Activated CD4-positive, CD25-positive, alpha-beta regulatory T cell treated with anti-CD3 and anti-CD28 coated beads, Interleukin-2, amount 50 U/mL, for 24 hours (primary cell): ENCODE data around the gene C20orf96.
"Not testable (repeated sequence)": the region's sequence is repeated elsewhere in the genome, so short reads cannot be mapped to it uniquely, and the experiment has no call there.

ENCODE experiments used
- ATAC-seq, 2 donors: fragments of 150-1000 bp; cut with Tn5 transposase; one replicate each; pipeline ENCODE4 v1.10.0; 2021; ENCODE audit warnings: mild to moderate bottlenecking in 1 of 2, moderate library complexity in 1 of 2

The C20orf96 gene

GRCh38 chr20:278181-278580 lies 12.4 kb downstream of the C20orf96 start:
- ATAC-seq = no peak

GRCh38 chr20:277496-277781 lies 13.1 kb downstream of the C20orf96 start:
- no peak for ATAC-seq

- no peak for ATAC-seq
Observed at GRCh38 chr20:276620-277495, 13.7 kb downstream of the C20orf96 start.

GRCh38 chr20:275791-276190 lies 14.8 kb downstream of the C20orf96 start:
- no peak for ATAC-seq

- no peak for ATAC-seq
Observed at GRCh38 chr20:273884-274283, 16.7 kb downstream of the C20orf96 start.

GRCh38 chr20:272718-273117 lies 17.8 kb downstream of the C20orf96 start:
- no peak for ATAC-seq

- ATAC-seq = no peak
Observed at GRCh38 chr20:271528-271927, 19.0 kb downstream of the C20orf96 start.

GRCh38 chr20:271069-271468 lies 19.5 kb downstream of the C20orf96 start:
- ATAC-seq = no peak

GRCh38 chr20:270517-270916 lies 20.0 kb downstream of the C20orf96 start:
- no peak for ATAC-seq

GRCh38 chr20:266596-267562 lies 23.7 kb downstream of the C20orf96 start:
- peak; percentile 88 to 93 for ATAC-seq

GRCh38 chr20:263701-264100 lies 26.8 kb downstream of the C20orf96 start:
- ATAC-seq = no peak

- ATAC-seq = no peak
Observed at GRCh38 chr20:259981-260380, 30.6 kb downstream of the C20orf96 start.

- ATAC-seq = no peak
Observed at GRCh38 chr20:258963-259362, 31.6 kb downstream of the C20orf96 start.

GRCh38 chr20:258269-258858 lies 32.2 kb downstream of the C20orf96 start:
- peak; percentile 67 to 81 for ATAC-seq

- no peak for ATAC-seq
Observed at GRCh38 chr20:257419-257818, 33.1 kb downstream of the C20orf96 start, which contains the start of gene DEFB132. Gene DEFB132, plus strand, starts transcription at chr20:257724. Its CDS starts 55 bp downstream, at chr20:257779.

- not testable (repeated sequence) for ATAC-seq
Observed at GRCh38 chr20:253447-253846, 37.1 kb downstream of the C20orf96 start.

GRCh38 chr20:252801-253200 lies 37.7 kb downstream of the C20orf96 start:
- ATAC-seq = no peak

- ATAC-seq = no peak
Observed at GRCh38 chr20:251354-251753, 39.2 kb downstream of the C20orf96 start.

- no peak for ATAC-seq
Observed at GRCh38 chr20:242905-243304, 47.6 kb downstream of the C20orf96 start.

- ATAC-seq = peak; percentile 88 to 90
Observed at GRCh38 chr20:237929-238328, 52.6 kb downstream of the C20orf96 start.

- ATAC-seq = peak; percentile 63 to 64
Observed at GRCh38 chr20:237489-237888, 53.1 kb downstream of the C20orf96 start.

GRCh38 chr20:235891-236290 lies 54.7 kb downstream of the C20orf96 start:
- ATAC-seq = no peak

GRCh38 chr20:227439-228105 lies 63.0 kb downstream of the C20orf96 start:
- ATAC-seq = no peak
